Esophagus squamous epithelium (tissue), 5 donors: ENCODE results near the gene SMOC1. TPM values are rescaled to one million over a fixed set of nuclear protein-coding genes. Genes with fewer than 3 reads are reported as not detected.

Source experiments
- DNase-seq: peaks from one replicate; lab custom pipeline; 2025; lab: John Stamatoyannopoulos, UW
- H3K27ac ChIP-seq, 4 donors: fragments of 200-600 bp; sonication (generic); one replicate each; pipeline ENCODE4 v1.5.1; 2016 to 2019; ENCODE audit warnings: mild to moderate bottlenecking in 1 of 4
- H3K27me3 ChIP-seq, 4 donors: fragments of 200-600 bp; sonication (generic); 1 replicate in 3 of 4; 2 replicates in 1 of 4; pipeline versions ENCODE4 v1.5.1 to v1.6.0; 2017 to 2021; ENCODE audit warnings: antibody characterized with exemption in 1 of 4
- H3K36me3 ChIP-seq, 3 donors: fragments of 200-600 bp; sonication (generic); one replicate each; pipeline ENCODE4 v1.5.1; 2016 to 2019
- H3K4me1 ChIP-seq, 3 donors: fragments of 200-600 bp; sonication (generic); one replicate each; pipeline ENCODE4 v1.5.1; 2017 to 2019
- H3K4me3 ChIP-seq, 4 donors: fragments of 200-600 bp; sonication (generic); 1 replicate in 3 of 4; 2 replicates in 1 of 4; pipeline ENCODE4 v1.5.1; 2016 to 2019; ENCODE audit warnings: mild to moderate bottlenecking in 2 of 4, moderate library complexity in 1 of 4
- H3K9me3 ChIP-seq, 3 donors: fragments of 200-600 bp; sonication (generic); one replicate each; pipeline ENCODE4 v1.5.1; 2016 to 2019
- CTCF ChIP-seq, 6 experiments: fragments of 450-650 bp in 4 of 6; fragments of 200-600 bp in 2 of 6; sonication (generic) in 2 of 6; IDR thresholded peaks; one replicate each; pipeline ENCODE4 v1.5.1; 2016 to 2019; ENCODE audit warnings: antibody characterized with exemption in 6 of 6, mild to moderate bottlenecking in 4 of 6, moderate library complexity in 4 of 6
- POLR2A ChIP-seq, 4 donors: fragments of 450-650 bp; IDR thresholded peaks; one replicate each; pipeline ENCODE4 v1.6.1; 2017; ENCODE audit warnings: antibody characterized with exemption in 4 of 4, mild to moderate bottlenecking in 4 of 4, moderate library complexity in 3 of 4
- WGBS, 2 donors: methylation state at CpG; one replicate each; pipeline ENCODE4 v1.1.5; 2018; 5-methylcytosine and 5-hydroxymethylcytosine counted together
- intact Hi-C: fragments of 100-400 bp; cut with DNase I; formaldehyde crosslinking; loops from one replicate; pipeline ENCODE4 v1.15.0; 2022
- total RNA-seq, 4 donors: library from RNA; depleted of rRNA; stranded (reverse); fragments of >200 nt; gene quantifications; one replicate each; pipeline ENCODE4 v1.1.0, GENCODE V29; 2016
- donor health status: DM: yes; HTN: yes; CAD: no.

The SMOC1 gene
- total RNA-seq, 4 donors from 2014 or later: 1.1 TPM; not detected in 3

GRCh38 chr14:69873877-69874780 is 5.1 kb upstream of the SMOC1 start:
- H3K36me3 ChIP-seq: no peaks in the 10 kb centered on the region
- peaks cover 0 to 2% (median 0%) of the 10 kb centered on the region in 3 donors for H3K4me1 ChIP-seq
- DNase-seq: no peak
- no peak overlapping the region for H3K27ac ChIP-seq
- WGBS, 2 donors: 48 to 49% methylated on average over 5 of the region's 5 CpGs
- no peaks in the 10 kb centered on the region for H3K9me3 ChIP-seq
- TF ChIP-seq CTCF (IDR thresholded peaks at IDR 0.05) (no peak), POLR2A (IDR thresholded peaks at IDR 0.05) (no peak)
- no peak overlapping the region for H3K4me3 ChIP-seq
- H3K27me3 ChIP-seq: peaks cover 0 to 35% (median 0%) of the 10 kb centered on the region in 4 donors
- intact Hi-C loops: no loop called here

GRCh38 chr14:69876221-69876847 is 2.9 kb upstream of the SMOC1 start:
- Histone ChIP-seq H3K36me3 (no peaks in the 10 kb centered on the region), H3K4me1 (peaks cover 0 to 9% (median 0%) of the 10 kb centered on the region in 3 donors), H3K9me3 (no peaks in the 10 kb centered on the region), H3K4me3 (no peak overlapping the region), H3K27ac (no peak overlapping the region), H3K27me3 (peaks cover 0 to 46% (median 0%) of the 10 kb centered on the region in 4 donors)
- TF ChIP-seq POLR2A (IDR thresholded peaks at IDR 0.05) (no peak), CTCF (IDR thresholded peaks at IDR 0.05) (no peak)
- no peak for DNase-seq
- intact Hi-C loops: no loop called here
- WGBS, 2 donors: 29 to 39% methylated on average over 2 of the region's 2 CpGs

- peaks cover 0 to 9% (median 0%) of the 10 kb centered on the region in 3 donors for H3K4me1 ChIP-seq
- no peak for DNase-seq
- no peak overlapping the region for H3K27ac ChIP-seq
- TF ChIP-seq POLR2A (IDR thresholded peaks at IDR 0.05): no peak
- no peak for TF ChIP-seq CTCF (IDR thresholded peaks at IDR 0.05)
- no peaks in the 10 kb centered on the region for H3K36me3 ChIP-seq
- no peaks in the 10 kb centered on the region for H3K9me3 ChIP-seq
- WGBS, 2 donors: 40 to 67% methylated on average over 1 of the region's 3 CpGs
- H3K4me3 ChIP-seq: no peak overlapping the region
- intact Hi-C loops: no loop called here
- H3K27me3 ChIP-seq: peaks cover 0 to 51% (median 0%) of the 10 kb centered on the region in 4 donors
Observed at GRCh38 chr14:69876848-69877306, 2.3 kb upstream of the SMOC1 start.

GRCh38 chr14:69877492-69877891 is 1.7 kb upstream of the SMOC1 start:
- no peaks in the 10 kb centered on the region for H3K36me3 ChIP-seq
- TF ChIP-seq CTCF (IDR thresholded peaks at IDR 0.05) (peak in 2 of 6 experiments; percentile 11 to 38), POLR2A (IDR thresholded peaks at IDR 0.05) (no peak)
- no peak overlapping the region for H3K4me3 ChIP-seq
- intact Hi-C loops: no loop called here
- H3K9me3 ChIP-seq: no peaks in the 10 kb centered on the region
- H3K27ac ChIP-seq: no peak overlapping the region
- DNase-seq: no peak
- peaks cover 0 to 9% (median 0%) of the 10 kb centered on the region in 3 donors for H3K4me1 ChIP-seq
- WGBS, 2 donors: 28 to 54% methylated on average over 2 of the region's 2 CpGs
- H3K27me3 ChIP-seq: peaks cover 0 to 57% (median 0%) of the 10 kb centered on the region in 4 donors

GRCh38 chr14:69878251-69878650 is 965 bp upstream of the SMOC1 start:
- intact Hi-C loops: no loop called here
- H3K27me3 ChIP-seq: peaks cover 0 to 64% (median 0%) of the 10 kb centered on the region in 4 donors

More at GRCh38 chr14:69878251-69878650, 965 bp upstream of the SMOC1 start:
- H3K4me1 ChIP-seq: peaks cover 0 to 9% (median 0%) of the 10 kb centered on the region in 3 donors
- TF ChIP-seq CTCF (IDR thresholded peaks at IDR 0.05) (no peak), POLR2A (IDR thresholded peaks at IDR 0.05) (no peak)
- no peaks in the 10 kb centered on the region for H3K9me3 ChIP-seq
- H3K27ac ChIP-seq: no peak overlapping the region
- WGBS, 2 donors: 80 to 89% methylated on average over 3 to 4 of the region's 9 CpGs
- H3K4me3 ChIP-seq: no peak overlapping the region
- DNase-seq: no peak
- H3K36me3 ChIP-seq: no peaks in the 10 kb centered on the region
